NOMO-1 treated with dmso at 0.1 percent for 144 hours (cell line): ENCODE measurements around the gene C14orf39.

Experiments
- DNase-seq: peaks from one replicate; lab custom pipeline; 2025; ENCODE audit not compliant: unreplicated experiment; lab: John Stamatoyannopoulos, UW

Gene C14orf39, protein sequence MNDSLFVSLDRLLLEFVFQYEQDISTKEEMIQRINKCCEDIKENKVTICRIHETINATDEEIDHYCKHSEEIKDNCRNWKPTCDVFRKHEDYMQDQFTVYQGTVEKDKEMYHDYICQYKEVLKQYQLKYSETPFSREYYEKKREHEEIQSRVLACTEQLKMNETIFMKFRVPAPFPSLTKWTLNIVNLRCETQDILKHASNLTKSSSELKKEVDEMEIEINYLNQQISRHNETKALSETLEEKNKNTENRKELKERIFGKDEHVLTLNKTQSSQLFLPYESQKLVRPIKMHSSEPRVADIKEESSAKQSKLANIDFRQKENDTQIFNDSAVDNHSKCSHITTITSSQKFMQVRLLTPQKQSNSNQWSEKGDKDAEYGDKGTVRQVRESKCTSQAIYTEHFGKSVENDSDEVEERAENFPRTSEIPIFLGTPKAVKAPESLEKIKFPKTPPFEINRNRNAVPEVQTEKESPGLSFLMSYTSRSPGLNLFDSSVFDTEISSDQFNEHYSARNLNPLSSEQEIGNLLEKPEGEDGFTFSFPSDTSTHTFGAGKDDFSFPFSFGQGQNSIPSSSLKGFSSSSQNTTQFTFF

DNA sequence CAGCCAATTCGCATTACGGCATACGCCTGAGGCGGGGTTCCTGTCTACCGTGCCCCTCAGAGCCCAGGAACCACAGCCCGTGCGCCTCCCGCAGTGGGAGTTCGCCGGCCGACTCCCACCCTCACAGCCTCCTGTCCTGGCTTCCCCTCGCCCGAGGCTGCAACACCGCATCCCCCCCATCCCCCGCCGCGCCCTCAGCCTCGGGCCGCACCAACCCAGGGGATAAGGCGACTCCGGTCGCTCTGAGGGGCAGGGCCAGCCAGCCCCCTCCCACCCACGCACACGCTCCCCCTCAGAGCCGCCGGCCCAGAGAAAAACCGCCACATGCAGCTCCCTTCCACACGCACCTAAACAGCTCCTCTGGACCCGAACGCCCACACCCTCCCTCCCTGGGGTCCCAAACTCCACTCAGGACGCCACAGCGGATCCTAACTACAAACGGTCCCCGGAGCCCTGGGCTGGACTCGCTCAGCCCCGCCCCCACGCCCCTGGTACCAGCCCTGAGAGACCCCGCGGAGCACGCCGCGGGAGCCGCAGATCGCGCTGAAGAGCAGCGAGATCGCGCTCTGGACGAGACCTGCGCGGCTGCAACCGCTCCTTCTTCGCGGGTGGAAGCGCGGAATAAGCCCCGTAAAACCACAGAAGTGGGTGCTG, at the start of gene C14orf39:
TSS of gene C14orf39 (minus strand) at position 466 of the 654 bp plus-strand sequence. CDS start 985 bp downstream, outside the sequence.
- DNase-seq = no peak

DNA sequence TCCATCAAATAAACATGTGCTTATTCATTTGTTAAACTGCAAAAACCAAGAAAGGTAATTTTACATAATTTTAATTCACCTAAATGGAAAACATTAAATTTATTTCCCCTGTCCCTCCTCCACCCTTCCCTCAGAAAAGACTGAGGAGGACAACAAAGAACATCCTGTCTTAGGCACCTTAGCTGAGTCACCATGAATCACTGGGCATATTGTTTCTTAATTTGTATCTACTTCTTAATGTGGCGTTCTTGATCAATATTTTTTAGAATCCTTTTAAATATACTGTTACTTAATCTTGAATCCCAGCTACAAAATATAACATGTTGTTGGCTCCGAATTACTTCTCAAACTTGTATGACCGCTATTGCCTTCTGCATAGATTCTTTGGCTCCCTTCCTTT, 46.6 kb upstream of the C14orf39 start:
- no peak for DNase-seq

DNA sequence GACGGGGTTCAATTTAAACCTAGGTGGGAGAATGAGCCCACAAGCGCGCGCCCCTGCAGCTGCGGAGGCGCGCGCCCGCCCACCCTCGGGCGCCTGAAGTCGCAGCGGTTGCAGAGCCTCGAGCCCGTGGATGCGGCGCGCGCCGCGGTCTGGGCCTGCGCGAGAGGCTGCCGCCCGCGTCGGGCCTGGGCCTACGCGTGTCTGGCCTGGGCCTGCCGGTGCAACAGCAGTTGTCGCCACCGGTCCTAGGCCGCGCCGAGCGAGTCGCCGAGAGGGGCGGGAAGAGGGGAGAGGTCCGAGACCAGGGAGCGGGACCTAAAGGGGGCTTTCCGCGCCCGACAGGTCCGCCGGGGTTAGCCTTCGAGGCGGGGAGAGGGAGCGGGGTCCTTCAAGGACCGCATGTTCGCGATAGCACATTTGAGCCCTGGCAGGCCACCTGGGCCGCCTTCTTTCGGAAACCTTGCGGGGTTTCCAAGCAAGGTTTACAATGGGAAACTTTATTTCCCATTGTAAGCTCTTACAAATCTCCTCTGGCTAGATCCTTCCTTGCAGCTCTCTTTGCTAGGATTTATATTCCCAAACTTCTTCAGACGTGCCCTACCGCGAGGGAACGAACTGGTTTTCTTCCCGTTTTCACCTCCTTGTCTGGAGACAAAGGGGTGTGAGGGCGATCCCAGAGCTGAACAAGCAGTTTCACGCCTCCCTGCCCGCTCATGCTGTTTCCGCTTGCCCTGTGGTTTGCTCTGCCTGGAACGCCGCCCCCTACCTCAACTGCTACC, 29.8 kb upstream of the C14orf39 start:
- no peak for DNase-seq

DNA sequence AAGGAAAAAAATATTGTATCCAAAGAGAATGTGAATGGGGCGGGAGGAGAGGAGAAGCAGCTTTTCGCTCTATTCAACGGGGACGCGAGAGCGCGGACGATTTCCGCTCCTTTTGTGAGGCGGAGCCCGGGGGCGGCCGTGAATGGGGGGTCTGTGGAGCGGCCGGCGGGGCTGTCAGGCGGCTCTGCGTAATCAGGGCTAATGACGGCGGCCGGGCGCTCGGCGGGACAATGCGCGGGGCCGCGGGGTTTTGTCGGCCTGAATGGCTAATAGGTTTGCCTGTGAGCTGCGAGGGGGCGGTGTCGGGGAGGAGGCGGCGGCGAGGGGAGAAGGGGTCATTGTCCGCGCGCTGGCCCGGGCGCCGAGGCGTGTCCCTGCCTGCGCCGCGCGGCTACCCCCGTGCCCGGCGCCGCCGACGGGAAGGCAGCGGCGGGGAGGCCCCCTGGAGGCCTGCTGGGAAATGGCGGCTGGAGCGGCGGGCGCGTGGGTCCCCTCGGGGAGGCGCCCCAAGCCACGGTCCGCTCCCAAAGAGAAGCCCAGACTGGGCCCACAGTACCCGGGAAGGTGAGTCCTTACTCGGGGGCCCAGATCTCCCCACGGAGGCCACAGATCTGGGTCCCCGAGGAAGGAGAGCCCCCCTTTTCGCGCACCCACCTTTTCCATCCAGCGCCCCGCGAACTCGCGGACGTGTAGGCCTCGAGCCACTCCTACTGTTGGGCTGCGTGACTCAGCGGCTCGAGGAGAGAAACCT, 29.1 kb upstream of the C14orf39 start:
- DNase-seq = no peak

DNA sequence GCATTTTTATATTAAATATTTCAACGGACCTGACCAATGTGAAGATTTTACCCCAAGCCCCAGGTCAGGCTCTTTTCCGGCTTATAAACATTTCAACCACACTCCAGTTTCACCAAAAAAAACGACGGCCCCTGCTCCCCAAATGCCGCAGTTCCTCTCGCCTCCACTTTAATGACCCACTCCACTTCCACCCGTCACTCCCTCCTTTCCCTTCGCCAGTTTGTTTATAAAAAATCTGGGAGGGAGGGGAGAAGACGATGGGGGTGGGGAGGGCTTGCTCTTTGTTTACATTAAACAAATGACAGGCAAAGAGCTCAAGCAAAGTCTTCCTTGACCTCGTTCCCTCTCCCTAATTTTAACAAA, 28.5 kb upstream of the C14orf39 start:
- DNase-seq = no peak

DNA sequence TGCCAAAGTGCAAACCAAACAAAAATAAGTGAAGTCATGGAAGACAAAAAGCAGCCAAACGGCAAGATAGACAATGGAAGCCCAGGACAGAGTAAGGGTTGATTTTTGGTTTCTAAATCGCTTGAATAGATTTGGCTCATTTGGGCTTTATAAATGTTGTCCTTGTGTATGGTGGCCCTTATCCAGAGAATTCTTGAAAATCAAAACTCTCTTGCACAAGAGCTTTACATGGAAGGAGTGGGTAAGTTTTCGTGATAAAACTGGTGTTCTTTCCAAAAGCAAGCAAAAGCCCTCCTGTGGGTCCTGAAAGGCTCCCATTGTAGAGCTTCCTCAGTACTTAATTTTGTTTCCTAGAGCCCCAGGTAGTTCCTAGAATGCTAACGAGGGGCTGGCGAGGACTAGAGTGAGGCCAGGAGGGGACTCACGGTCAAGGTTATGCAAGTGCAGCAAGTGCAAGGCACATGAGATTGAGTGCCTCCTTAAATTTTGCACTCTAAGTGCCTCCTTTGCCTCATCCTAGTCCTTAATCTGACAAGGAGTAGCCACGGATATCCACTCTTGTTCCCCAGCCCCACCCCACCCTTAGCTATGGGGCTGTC, 27.2 kb upstream of the C14orf39 start:
- DNase-seq = no peak

DNA sequence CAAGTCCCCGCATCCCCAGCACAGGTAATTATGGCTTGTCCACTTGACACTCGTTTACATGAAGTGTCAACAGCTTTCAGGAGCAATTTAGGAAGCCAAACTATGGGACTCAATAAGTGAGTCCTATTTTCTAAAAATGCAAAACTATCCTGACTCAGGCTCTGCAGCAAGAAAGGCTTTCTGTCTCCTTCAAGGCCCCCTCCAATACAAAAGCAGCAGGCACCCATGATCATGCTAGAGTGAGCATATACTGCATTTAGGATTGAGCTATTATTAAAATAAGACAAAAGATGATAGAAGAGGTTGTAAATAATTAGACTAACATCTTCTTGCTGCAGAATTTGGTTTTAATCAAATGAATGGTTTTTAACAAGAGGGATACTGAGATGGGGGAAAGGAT, 26.3 kb upstream of the C14orf39 start:
- DNase-seq = no peak

DNA sequence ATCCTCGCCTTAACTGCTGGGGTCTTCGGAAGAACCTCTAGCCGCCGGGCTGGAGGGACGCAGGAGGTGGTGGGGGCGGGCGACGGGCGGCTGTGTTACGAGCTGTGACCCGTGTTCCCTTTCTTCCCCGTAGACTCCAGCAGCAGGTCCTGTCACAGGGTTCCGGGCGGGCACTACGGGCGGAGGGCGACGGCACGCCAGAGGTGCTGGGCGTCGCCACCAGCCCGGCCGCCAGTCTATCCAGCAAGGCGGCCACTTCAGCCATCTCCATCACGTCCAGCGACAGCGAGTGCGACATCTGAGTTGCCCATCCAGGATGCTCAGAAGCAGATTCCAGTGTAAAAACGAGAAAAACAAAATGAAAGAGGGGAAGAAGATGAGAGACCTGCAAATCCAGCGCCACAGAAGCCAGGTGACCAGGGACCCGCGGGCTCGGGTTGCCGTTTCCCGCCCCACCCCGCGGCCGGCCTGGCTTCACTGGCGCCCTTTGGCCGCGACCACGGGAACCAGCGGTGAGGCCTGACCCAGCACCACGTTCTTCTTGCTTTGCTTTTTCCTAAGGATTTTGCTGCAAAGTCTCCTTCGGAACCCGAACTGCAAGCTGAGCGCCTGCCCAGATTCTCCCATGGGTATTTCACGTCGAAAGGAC, 25.2 kb upstream of the C14orf39 start:
- no peak for DNase-seq

DNA sequence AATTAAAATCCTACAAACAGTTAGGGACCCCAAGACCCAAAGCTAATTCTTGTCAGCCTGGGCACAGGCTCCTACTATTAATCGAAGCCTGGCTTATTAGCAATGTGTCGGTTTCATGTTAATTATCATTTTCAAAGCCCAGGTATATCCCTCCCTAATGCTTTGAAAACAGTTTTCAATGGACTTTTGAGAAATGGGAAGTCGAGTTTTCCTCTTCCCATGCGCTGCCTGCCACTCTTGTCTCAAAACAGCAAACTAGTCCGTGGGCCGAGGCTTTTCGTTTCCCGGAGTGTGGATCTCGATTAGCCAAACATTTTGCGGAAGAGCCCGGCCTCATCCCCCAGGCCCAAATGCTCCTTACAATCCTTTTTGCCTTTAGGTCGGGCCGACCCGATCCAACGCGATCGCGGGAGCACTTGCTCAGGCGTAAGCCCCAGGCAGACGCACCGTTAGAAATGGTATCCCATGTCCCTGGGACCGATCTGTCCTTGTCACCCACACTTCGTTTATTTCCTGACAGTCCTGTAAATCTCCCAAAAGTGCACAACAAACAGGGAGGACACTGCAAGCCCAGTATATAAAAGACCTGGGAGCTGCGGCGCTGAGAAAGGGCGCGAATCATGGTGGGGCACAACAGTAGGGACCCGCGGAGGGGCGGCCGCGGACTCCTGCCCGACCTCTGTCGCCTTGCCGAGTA, 24.5 kb upstream of the C14orf39 start:
- DNase-seq = no peak

DNA sequence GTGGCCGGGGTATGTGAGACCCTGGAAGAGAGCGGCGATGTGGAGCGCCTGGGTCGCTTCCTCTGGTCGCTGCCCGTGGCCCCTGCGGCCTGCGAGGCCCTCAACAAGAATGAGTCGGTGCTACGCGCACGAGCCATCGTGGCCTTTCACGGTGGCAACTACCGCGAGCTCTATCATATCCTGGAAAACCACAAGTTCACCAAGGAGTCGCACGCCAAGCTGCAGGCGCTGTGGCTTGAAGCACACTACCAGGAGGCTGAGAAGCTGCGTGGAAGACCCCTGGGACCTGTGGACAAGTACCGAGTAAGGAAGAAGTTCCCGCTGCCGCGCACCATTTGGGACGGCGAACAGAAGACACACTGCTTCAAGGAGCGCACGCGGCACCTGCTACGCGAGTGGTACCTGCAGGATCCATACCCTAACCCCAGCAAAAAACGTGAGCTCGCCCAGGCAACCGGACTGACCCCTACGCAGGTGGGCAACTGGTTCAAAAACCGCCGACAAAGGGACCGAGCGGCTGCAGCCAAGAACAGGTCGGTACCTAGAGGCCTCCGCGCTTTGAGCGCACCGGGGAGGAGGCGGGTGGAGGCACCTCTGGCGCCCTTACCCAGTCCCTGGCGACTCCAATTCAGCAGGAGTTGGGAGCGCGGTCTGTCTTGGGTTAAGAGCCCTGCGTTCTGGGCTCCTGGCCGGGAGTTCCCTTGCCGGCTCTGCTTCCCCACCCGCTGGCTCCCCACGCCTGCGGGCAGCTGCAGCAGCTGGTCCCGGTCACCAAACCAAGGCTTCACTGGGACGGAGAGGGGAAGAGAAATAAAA, 23.8 kb upstream of the C14orf39 start:
- no peak for DNase-seq

DNA sequence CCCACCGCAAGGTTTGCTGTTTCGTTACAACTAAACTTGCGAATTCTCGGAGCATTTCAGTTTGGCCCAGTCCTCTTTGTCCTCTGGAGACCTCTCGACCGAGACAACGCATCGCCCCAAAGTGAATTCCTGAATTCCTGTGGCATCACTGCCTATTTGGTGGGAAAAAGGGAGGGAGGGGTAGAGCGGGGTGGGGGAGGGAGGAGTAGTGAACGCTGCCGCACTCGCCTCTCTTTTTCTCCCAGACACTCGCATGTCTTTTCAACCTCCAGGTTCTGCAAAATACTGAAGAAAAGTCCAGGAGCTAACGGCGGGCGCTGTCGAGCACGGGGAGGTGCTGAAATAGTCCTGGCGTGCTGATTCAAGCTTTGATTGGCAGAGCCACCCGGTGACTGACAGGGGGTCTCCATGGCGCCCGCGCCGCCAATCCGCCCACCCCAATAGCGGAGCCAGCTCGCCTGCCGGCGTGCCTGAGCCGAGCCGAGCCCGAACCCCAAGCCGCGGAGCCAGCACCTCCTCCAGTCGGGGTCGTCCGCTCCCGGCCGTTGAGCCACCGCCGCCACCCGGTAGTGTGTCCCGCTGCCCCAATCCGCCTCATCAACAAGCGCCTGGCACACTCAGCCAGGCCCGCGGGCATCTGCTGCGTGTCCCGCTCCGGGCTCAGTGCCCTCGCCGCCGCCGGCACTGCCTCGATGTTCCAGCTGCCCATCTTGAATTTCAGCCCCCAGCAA, 23.0 kb upstream of the C14orf39 start, which contains the start of gene SIX6:
TSS of gene SIX6 (plus strand) at position 440 of the 731 bp plus-strand sequence. CDS start at position 693, 253 bp downstream.
- DNase-seq = no peak

DNA sequence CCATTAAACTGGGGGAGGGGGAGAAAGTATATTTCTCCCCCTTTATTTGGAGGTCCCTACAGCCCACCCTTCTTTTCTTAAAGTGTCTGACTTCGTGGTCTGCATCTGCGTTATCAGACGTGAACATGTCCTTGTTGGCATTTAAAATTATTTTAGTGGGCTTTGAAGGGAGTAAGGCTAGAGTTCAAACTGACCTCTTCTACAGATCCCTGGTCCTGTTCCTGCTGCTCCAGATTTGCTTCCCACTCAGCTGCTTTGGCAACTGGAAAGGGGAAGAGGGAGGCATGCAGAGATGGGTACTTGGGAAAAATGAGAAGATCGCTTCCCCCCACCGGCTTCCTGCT, 22.5 kb upstream of the C14orf39 start:
- DNase-seq = no peak

DNA sequence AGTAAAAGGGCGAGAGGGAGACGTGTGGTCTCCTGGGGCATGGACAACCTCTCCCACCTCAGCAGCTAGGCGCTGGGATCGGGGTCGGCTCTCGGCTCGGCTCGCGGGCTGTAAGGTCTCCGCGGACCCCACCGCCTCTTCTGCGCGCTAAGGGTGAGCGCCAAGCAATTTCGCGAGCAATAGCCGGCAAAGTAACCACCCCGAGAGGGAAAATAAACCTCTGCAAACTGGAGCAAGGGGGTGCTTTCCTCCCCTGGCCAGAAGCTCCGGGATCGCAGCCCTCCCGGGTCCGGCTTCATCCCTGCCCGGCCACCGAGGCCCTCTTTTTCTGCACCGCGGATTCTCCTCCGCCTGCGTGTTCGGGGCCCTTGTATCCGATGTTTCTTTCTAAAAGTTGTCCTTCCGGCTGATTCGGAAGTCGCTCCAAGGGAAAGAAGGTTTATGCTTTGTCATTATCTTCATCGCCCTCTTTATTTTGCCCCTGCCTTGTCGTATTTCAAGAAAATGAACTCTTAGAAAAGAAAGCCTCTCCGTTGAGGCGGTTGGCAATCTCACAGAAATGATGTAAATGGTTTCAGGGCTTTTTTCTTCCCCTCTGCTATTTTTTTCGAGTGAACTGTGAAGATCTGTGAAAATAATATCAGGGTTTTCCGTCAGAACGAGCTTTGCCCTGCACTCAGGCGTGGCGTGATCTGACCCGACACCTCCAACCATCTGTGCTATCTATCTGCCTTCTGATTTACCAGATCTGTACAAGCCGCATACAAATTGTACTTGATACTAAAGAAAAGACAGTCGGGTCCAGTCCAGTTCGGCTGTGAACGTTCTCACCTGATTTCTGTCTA, 21.3 kb upstream of the C14orf39 start:
- no peak for DNase-seq

DNA sequence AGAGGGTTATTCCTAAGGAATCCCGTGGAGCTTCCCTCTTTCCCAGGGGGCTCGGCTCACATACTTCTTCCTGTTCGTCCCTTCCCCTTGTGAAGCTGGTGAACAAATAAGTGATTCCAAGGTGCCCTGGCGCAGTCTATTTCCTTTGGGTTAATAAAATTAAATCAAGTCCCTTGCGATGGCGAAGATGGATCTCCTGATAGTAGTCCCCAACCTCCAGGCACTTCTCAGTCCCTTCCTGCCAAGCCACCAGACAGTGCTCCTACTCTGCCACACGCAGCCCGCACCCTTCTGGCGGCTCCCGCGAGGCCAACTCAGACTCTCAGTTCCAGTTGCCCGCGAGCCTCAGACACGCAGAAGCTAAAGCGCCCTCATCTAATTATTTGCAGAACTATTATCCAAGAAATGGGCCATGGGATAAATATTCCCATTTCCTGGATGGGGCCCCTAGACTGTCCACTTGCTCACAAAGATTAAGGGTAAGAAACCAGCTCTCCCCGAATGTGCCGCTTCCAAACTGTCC, 20.7 kb upstream of the C14orf39 start:
- no peak for DNase-seq

DNA sequence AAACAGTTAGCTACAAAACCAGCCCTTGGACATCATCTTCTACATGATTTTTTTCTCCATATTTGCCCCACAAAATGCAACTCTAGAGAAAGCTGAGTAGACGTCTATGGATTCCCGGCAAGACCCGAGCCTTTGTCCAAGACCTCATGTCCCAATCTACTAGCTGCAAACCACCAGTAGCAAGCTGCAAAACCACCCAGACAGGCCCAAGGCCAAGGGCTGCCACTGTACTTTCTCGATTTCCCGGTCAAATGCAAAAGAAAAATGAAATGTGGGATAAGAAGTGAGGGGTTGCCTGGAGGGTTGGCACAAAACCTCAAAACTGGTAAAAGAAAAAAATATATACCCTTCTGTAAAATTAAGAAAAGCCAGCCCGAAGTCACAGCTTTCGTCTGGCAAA, 20.1 kb upstream of the C14orf39 start:
- no peak for DNase-seq

DNA sequence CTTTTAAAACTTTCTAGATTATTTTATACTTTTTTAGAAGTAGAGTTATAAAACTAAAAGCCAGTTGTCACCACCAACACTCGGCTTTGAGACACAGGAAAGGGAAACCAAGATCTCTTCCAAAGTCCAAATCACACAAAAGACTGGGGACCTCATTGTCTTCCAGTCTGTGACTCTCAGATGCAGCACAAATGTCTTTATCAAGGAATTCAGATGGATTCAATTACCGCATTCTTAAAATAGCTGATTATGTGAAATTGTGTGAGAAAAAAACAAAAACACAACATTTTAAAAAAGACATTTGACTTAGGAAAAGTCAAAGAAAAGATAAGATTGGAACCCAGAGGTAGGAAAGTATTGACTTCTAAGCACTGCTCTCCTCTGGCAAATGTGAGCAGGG, 19.6 kb upstream of the C14orf39 start:
- no peak for DNase-seq

DNA sequence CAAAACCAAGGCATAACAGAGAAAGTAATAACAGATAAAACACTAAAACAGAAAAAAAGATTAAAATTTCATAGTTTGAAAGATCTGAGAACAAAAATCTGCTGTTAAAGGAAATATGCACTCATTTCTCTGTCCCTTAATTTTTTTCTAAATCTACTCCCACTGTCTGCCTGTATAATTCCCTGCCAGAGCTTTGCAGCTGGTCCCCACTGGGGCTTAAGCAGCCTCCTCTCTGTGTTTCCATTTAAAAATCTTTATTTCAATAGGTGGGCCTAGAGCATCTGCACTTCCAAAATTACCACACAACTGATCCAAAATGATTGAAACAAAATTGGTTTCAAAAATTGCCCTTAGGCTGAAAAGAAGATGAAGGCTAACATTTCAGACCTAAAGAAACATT, 16.7 kb upstream of the C14orf39 start:
- no peak for DNase-seq
